Midbrain (tissue), 1 donor: ENCODE data around the gene STMP1.

Experiments
- DNase-seq: peaks from one replicate; lab custom pipeline; 2025; lab: John Stamatoyannopoulos, UW

STMP1 gene

GRCh38 chr7:135719688-135720087 lies 57.4 kb downstream of the STMP1 start:
- DNase-seq: no peak

DNA sequence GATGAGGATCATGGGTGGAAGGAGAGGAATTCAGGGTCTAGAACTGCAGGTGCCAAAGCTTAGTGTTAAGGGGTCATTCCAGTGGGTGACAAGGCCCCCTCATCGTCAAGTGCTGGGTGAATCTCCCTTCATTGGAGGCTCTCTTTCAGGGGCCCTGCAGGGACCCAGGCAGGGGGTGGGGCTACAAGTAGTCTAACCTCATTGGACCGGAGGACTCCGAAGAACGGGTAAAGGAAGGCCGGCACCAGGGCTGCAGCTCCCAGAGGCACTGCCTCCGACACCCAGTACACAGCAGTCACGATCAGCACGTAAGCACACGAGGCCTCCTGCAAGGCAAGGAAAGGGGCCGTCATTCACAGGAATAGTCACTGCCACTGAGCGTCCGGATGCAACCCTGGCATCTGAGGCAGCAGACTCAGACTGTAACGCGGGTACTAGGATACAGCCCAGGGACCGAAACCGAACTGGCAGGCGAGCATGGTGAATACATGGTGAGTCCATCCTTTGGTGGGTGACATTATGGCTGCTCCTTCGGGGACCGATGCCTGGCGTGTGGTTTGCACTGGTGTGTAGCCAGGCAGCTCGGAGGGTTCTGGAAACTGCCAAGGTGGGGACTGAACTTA lies 59.0 kb downstream of the STMP1 start:
- no peak for DNase-seq

DNA sequence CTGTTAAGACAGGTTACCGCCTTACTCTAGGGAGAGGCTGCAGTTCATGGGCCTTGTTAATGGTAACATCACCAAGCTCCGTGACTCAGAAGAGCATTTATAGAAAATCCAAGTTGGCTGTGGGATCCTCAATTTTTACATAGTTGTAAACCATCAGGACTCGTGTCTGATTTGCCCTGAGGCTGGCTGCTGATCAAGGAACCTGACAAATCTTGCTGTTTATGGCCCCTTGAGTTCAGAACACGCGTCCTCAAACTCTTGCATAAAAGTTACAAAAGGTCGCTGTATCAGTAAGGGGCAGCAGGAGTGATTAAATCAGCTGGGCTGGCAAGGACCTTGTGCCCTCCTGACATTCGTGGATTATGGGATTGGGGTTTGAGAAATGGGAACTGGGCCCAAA lies 61.1 kb downstream of the STMP1 start:
- DNase-seq: no peak
